Endothelial cell (in vitro differentiated cells): ENCODE data around the gene SEC16B. TPM values are rescaled to one million over a fixed set of nuclear protein-coding genes. Genes with fewer than 3 reads are reported as not detected.

Experiments
- DNase-seq: peaks from one replicate; pipeline ENCODE4 v3.0.0; 2021; ENCODE audit warnings: low spot score
- H3K27ac Mint-ChIP-seq: one replicate; pipeline ENCODE4 v1.8.0; 2021; ENCODE audit warnings: mixed read lengths, inconsistent platforms; ENCODE audit not compliant: unreplicated experiment
- H3K27me3 Mint-ChIP-seq: one replicate; pipeline ENCODE4 v1.8.0; 2021; ENCODE audit warnings: mild to moderate bottlenecking, moderate library complexity, mixed read lengths, inconsistent platforms; ENCODE audit not compliant: unreplicated experiment
- H3K36me3 Mint-ChIP-seq: one replicate; pipeline ENCODE4 v1.8.0; 2021; ENCODE audit warnings: mild to moderate bottlenecking, low read depth, mixed read lengths, inconsistent platforms; ENCODE audit not compliant: unreplicated experiment
- H3K4me1 Mint-ChIP-seq: one replicate; pipeline ENCODE4 v1.8.0; 2021; ENCODE audit warnings: mild to moderate bottlenecking, mixed read lengths, inconsistent platforms; ENCODE audit not compliant: unreplicated experiment
- H3K4me3 Mint-ChIP-seq: one replicate; pipeline ENCODE4 v1.8.0; 2021; ENCODE audit warnings: mild to moderate bottlenecking, mixed read lengths, inconsistent platforms; ENCODE audit not compliant: unreplicated experiment
- H3K9me3 Mint-ChIP-seq: one replicate; pipeline ENCODE4 v1.8.0; 2021; ENCODE audit warnings: mixed read lengths, inconsistent platforms; ENCODE audit not compliant: unreplicated experiment
- total RNA-seq: library from RNA; stranded (reverse); fragmentation: NEBNext Ultra II Directional; extraction: Animal tissue kit (Norgen Biotek cat#: 25700); gene quantifications from one replicate; pipeline ENCODE4 v1.2.1, GENCODE V29; 2021; ENCODE audit not compliant: unreplicated experiment
- TF ChIP-seq, protein P1 (sequence below): fragments of 200-600 bp; sonication (generic); IDR thresholded peaks from one replicate; pipeline ENCODE4 v1.5.0; 2021; ENCODE audit warnings: antibody characterized with exemption; ENCODE audit not compliant: unreplicated experiment

Gene SEC16B
- total RNA-seq, 1 donor from 2014 or later = 0.49 TPM

DNA sequence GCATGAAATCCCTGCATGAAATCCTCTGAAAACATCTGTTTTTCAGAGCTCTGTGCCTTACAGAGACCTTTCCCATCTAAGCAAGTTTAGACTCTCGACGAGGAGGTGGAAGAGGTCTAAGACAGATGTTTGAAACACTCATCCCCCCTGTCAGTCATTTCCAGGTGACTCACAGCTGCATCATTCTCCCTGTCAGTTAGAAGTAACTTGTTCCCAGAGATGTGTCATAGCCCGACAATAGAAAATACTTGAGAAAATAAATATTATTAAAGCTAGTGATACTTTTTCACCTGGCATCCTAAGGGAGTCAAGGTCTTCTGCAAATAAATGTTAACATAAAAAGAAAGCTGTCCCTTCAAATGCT, 41.6 kb upstream of the SEC16B start:
- Mint-ChIP-seq H3K36me3 (no peaks in the 10 kb centered on the region), H3K9me3 (peaks cover 5% of the 10 kb centered on the region), H3K4me1 (peaks cover 7% of the 10 kb centered on the region), H3K27me3 (no peaks in the 10 kb centered on the region), H3K4me3 (no peak overlapping the region), H3K27ac (no peak overlapping the region)
- TF ChIP-seq, protein P1, sequence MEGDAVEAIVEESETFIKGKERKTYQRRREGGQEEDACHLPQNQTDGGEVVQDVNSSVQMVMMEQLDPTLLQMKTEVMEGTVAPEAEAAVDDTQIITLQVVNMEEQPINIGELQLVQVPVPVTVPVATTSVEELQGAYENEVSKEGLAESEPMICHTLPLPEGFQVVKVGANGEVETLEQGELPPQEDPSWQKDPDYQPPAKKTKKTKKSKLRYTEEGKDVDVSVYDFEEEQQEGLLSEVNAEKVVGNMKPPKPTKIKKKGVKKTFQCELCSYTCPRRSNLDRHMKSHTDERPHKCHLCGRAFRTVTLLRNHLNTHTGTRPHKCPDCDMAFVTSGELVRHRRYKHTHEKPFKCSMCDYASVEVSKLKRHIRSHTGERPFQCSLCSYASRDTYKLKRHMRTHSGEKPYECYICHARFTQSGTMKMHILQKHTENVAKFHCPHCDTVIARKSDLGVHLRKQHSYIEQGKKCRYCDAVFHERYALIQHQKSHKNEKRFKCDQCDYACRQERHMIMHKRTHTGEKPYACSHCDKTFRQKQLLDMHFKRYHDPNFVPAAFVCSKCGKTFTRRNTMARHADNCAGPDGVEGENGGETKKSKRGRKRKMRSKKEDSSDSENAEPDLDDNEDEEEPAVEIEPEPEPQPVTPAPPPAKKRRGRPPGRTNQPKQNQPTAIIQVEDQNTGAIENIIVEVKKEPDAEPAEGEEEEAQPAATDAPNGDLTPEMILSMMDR = no peak
- DNase-seq = no peak

DNA sequence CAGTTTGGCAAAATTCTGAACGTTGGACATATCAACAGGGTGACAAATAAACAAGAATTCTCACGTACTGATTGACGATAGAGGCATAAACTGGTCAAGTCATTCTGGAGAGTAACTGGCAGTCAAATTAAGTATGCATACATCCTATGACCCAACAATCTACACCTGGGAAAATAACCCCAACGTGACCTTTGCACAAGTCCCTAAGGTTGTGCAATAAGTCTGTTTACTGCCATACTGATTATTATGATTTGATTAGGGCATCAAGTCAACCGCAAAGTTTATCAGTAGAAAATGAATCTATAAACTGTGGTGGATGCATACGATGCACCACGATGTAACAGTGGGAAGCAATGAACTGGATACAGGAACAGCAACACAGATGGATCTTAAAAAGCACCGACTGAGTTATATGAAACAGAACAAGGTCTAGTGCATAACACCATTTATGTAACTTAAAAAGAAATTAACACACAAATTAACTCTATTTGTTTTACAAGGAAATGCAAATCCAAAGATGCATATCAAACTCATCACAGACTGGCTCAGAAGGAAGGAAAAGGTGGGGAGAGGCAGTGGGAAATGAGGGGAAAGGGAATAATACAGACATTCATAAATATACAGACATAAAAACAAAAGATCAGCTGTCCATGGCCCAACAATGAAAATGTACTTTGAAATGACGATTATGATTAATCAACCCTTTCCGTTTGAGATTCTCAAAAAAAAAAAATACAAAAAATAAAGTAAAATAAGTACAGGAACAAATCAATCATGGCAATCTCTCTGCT, 41.0 kb upstream of the SEC16B start:
- no peak overlapping the region for H3K4me3 Mint-ChIP-seq
- peaks cover 7% of the 10 kb centered on the region for H3K4me1 Mint-ChIP-seq
- peaks cover 3% of the 10 kb centered on the region for H3K36me3 Mint-ChIP-seq
- peaks cover 5% of the 10 kb centered on the region for H3K9me3 Mint-ChIP-seq
- DNase-seq = no peak
- TF ChIP-seq, protein P1 = no peak
- H3K27ac Mint-ChIP-seq = no peak overlapping the region
- H3K27me3 Mint-ChIP-seq = no peaks in the 10 kb centered on the region

DNA sequence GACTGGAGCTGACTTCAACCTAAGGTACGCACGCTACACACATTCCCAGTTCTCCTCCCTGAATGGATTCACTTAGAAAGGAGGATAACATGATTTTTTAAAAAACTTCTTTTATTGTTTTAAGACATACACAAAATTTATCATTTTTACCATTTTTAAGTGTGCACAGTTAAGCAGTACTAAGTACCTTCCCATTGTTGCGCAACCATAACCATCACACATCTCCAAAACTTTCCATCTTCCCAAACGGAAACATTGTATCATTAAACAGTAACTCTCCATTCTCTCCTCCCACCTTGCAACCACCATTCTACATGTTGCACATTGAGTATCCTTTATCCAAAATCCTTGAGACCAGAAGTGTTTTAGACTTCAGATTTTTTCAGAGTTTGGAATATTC, 36.2 kb upstream of the SEC16B start:
- no peaks in the 10 kb centered on the region for H3K27me3 Mint-ChIP-seq
- no peak overlapping the region for H3K27ac Mint-ChIP-seq
- H3K36me3 Mint-ChIP-seq = peaks cover 3% of the 10 kb centered on the region

GRCh38 chr1:178005450-178005849, 35.6 kb upstream of the SEC16B start:
- Mint-ChIP-seq H3K9me3 (no peaks in the 10 kb centered on the region), H3K27me3 (no peaks in the 10 kb centered on the region), H3K4me3 (no peak overlapping the region), H3K36me3 (peaks cover 3% of the 10 kb centered on the region), H3K27ac (no peak overlapping the region), H3K4me1 (peaks cover 2% of the 10 kb centered on the region)
- TF ChIP-seq, protein P1 = no peak
- DNase-seq = no peak

More for the DNA sequence above, 36.2 kb upstream of the SEC16B start:
- peaks cover 2% of the 10 kb centered on the region for H3K4me1 Mint-ChIP-seq
- no peak overlapping the region for H3K4me3 Mint-ChIP-seq
- TF ChIP-seq, protein P1 = no peak
- no peak for DNase-seq
- no peaks in the 10 kb centered on the region for H3K9me3 Mint-ChIP-seq

DNA sequence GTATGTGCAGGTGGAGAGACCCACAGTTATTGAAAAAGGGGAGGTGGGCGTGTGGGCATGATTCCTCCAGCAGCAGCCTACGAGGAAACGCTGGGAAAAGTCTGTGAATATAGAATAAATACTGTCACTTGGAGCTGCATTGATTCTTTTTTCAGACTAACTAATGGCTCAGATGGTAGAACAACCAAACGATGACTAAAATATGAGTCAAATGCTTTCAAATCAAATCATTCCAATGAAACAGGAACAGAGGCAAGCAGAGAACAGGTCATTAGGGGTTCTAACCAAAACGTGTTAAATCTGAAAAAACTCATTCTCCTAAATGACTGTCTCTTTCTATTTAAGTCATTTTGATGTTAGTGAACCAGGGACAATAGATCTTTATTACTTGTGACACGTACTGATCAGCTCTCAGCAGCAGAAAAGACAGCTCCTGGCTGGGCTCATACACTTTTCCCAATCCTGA, 35.1 kb upstream of the SEC16B start:
- no peak overlapping the region for H3K27ac Mint-ChIP-seq
- no peaks in the 10 kb centered on the region for H3K27me3 Mint-ChIP-seq
- TF ChIP-seq, protein P1 = no peak
- DNase-seq = no peak
- no peak overlapping the region for H3K4me3 Mint-ChIP-seq
- H3K36me3 Mint-ChIP-seq = peaks cover 3% of the 10 kb centered on the region
- H3K9me3 Mint-ChIP-seq = no peaks in the 10 kb centered on the region
- peaks cover 4% of the 10 kb centered on the region for H3K4me1 Mint-ChIP-seq
